ENCODE results near the gene SF1. TPM values are rescaled to one million over a fixed set of nuclear protein-coding genes. Genes with fewer than 3 reads are reported as not detected.

SF1 gene
- total RNA-seq, 1 experiment from 2014 or later, result 360 TPM

DNA sequence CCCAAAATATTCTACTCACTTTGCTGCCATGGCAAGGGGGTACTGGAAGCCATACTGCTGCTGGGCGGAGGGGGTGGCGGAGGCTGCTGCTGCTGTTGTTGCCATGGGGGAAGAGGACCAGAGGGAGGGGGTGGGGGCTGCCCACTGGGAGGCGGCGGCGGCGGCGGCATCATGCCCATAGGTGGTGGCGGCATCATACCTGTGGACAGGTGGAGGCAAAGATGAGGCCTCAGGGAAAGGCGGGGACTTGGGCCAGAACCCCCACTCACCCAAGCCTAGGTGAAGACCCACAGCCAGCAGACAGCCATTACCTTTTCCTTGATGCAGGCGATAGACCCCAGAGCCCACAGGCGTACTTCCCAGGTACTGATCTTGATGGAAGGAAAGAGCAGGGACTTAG lies 11.5 kb downstream of the SF1 start:
- ChIA-PET POLR2A (no interaction called here), CTCF (no interaction called here)
- DNase-seq (ENCODE audit: low read depth, low spot score), result no peak
- in situ Hi-C loops (cut with HindIII; ENCODE audit: low pct_unique_long_range_greater_than_20kb, low sequenced_read_pairs) (no loop called here), intact Hi-C loops (cut with micrococcal nuclease; ENCODE audit: unreplicated experiment) (no loop called here)
- Histone ChIP-seq H3K4me1 (ENCODE audit: control insufficient read depth, insufficient read depth, low read length) (peaks cover 24% of the 10 kb centered on the region), H3K4me3 (ENCODE audit: low read depth in 2 of 2, low read length in 2 of 2) (no peak overlapping the region), H3K27ac (ENCODE audit: low read length) (no peak overlapping the region), H3K9me3 (ENCODE audit: control insufficient read depth, insufficient read depth, low read depth, low read length) (no peaks in the 10 kb centered on the region), H3K27me3 (ENCODE audit: control insufficient read depth, insufficient read depth, low read length) (no peaks in the 10 kb centered on the region), H3K36me3 (ENCODE audit: control insufficient read depth, insufficient read depth, low read length) (peaks cover 55% of the 10 kb centered on the region)
- no peak for ATAC-seq
- no TSS peak for BruUV-seq (replicated peaks)
- TF ChIP-seq SIN3A (IDR thresholded peaks at IDR 0.05; ENCODE audit: borderline replicate concordance, insufficient read depth, low read depth, low read length), result no peak
- TF ChIP-seq TCF7L2 (IDR thresholded peaks at IDR 0.05; ENCODE audit: low read depth, low read length), result no peak
- TF ChIP-seq, protein P1, sequence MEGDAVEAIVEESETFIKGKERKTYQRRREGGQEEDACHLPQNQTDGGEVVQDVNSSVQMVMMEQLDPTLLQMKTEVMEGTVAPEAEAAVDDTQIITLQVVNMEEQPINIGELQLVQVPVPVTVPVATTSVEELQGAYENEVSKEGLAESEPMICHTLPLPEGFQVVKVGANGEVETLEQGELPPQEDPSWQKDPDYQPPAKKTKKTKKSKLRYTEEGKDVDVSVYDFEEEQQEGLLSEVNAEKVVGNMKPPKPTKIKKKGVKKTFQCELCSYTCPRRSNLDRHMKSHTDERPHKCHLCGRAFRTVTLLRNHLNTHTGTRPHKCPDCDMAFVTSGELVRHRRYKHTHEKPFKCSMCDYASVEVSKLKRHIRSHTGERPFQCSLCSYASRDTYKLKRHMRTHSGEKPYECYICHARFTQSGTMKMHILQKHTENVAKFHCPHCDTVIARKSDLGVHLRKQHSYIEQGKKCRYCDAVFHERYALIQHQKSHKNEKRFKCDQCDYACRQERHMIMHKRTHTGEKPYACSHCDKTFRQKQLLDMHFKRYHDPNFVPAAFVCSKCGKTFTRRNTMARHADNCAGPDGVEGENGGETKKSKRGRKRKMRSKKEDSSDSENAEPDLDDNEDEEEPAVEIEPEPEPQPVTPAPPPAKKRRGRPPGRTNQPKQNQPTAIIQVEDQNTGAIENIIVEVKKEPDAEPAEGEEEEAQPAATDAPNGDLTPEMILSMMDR (IDR thresholded peaks at IDR 0.05), result no peak
- TF ChIP-seq POLR2AphosphoS5 (IDR thresholded peaks at IDR 0.05; ENCODE audit: low read depth, low read length), result no peak
- TF ChIP-seq, protein P2, sequence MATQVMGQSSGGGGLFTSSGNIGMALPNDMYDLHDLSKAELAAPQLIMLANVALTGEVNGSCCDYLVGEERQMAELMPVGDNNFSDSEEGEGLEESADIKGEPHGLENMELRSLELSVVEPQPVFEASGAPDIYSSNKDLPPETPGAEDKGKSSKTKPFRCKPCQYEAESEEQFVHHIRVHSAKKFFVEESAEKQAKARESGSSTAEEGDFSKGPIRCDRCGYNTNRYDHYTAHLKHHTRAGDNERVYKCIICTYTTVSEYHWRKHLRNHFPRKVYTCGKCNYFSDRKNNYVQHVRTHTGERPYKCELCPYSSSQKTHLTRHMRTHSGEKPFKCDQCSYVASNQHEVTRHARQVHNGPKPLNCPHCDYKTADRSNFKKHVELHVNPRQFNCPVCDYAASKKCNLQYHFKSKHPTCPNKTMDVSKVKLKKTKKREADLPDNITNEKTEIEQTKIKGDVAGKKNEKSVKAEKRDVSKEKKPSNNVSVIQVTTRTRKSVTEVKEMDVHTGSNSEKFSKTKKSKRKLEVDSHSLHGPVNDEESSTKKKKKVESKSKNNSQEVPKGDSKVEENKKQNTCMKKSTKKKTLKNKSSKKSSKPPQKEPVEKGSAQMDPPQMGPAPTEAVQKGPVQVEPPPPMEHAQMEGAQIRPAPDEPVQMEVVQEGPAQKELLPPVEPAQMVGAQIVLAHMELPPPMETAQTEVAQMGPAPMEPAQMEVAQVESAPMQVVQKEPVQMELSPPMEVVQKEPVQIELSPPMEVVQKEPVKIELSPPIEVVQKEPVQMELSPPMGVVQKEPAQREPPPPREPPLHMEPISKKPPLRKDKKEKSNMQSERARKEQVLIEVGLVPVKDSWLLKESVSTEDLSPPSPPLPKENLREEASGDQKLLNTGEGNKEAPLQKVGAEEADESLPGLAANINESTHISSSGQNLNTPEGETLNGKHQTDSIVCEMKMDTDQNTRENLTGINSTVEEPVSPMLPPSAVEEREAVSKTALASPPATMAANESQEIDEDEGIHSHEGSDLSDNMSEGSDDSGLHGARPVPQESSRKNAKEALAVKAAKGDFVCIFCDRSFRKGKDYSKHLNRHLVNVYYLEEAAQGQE (IDR thresholded peaks at IDR 0.05; ENCODE audit: insufficient read depth in 1 of 2, low read depth in 2 of 2, low read length in 1 of 2), result no peak

DNA sequence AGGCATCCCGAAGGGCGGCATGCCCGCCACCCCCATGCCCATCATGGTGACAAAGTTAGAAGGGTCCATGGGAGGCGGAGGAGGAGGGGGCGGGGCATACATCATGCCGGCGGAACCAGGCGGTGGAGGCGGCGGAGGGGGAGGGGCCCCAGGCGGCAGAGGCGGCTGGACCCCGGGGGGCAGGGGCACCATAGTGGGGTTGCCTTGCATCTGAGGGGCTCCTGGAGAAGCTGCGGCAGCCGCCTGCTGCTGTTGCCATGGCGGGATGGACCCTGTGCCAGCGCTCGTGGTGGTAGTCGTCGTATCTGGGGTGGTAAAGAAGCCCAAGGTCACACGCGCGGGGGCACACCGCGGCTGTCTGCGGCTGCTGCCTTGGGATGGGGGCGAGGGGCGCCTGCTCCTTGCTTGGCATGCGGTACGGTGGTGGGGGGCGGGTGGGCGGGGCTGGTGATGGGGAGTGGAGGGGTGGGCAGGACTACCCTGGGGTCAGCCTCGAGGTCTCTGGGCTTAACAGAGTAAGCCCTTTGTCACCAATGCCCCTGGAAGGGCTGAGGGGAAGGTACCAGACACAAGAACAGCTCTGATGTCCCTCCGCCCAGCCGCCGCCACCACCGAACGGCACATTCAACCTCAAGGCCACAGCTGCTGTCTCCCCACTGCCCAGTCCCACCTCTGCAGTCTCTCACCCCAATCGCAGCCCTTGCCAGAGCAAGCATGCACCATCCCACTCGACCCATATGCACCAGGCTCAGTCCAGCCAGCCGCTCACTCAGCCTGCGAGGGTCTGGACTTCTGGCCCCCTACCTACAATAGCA lies 12.3 kb downstream of the SF1 start:
- POLR2A ChIA-PET, result no interaction called here

More for the DNA sequence above, 12.3 kb downstream of the SF1 start:
- intact Hi-C loops (cut with micrococcal nuclease; ENCODE audit: unreplicated experiment) (no loop called here), in situ Hi-C loops (cut with HindIII; ENCODE audit: low pct_unique_long_range_greater_than_20kb, low sequenced_read_pairs) (no loop called here)
- BruUV-seq (replicated peaks), result no TSS peak
- no peak for DNase-seq (ENCODE audit: low read depth, low spot score)
- H3K27ac ChIP-seq (ENCODE audit: low read length), result no peak overlapping the region
- H3K36me3 ChIP-seq (ENCODE audit: control insufficient read depth, insufficient read depth, low read length), result peaks cover 47% of the 10 kb centered on the region
- TF ChIP-seq, protein P2 (IDR thresholded peaks at IDR 0.05; ENCODE audit: insufficient read depth in 1 of 2, low read depth in 2 of 2, low read length in 1 of 2), result no peak
- TF ChIP-seq SIN3A (IDR thresholded peaks at IDR 0.05; ENCODE audit: borderline replicate concordance, insufficient read depth, low read depth, low read length) (no peak), POLR2AphosphoS5 (IDR thresholded peaks at IDR 0.05; ENCODE audit: low read depth, low read length) (no peak), TCF7L2 (IDR thresholded peaks at IDR 0.05; ENCODE audit: low read depth, low read length) (no peak)
- TF ChIP-seq, protein P1 (IDR thresholded peaks at IDR 0.05), result no peak
- CTCF ChIA-PET, result no interaction called here
- H3K4me3 ChIP-seq (ENCODE audit: low read depth in 2 of 2, low read length in 2 of 2), result no peak overlapping the region
- no peak for ATAC-seq
- H3K9me3 ChIP-seq (ENCODE audit: control insufficient read depth, insufficient read depth, low read depth, low read length), result no peaks in the 10 kb centered on the region
- no peaks in the 10 kb centered on the region for H3K27me3 ChIP-seq (ENCODE audit: control insufficient read depth, insufficient read depth, low read length)
- H3K4me1 ChIP-seq (ENCODE audit: control insufficient read depth, insufficient read depth, low read length), result peaks cover 26% of the 10 kb centered on the region
